Uterus (tissue), 4 donors: ENCODE measurements around the gene SUPT3H. TPM values are rescaled to one million over a fixed set of nuclear protein-coding genes. Genes with fewer than 3 reads are reported as not detected.

Experiments
- DNase-seq, 2 donors: peaks; one replicate each; pipeline ENCODE4 v3.0.0-alpha.2; 2019 to 2020
- H3K27ac ChIP-seq, 2 donors: fragments of 200-600 bp; sonication (generic); 1 replicate in 1 of 2; 2 replicates in 1 of 2; pipeline ENCODE4 v1.5.1; 2016 to 2018
- H3K27me3 ChIP-seq, 2 donors: fragments of 200-600 bp; sonication (generic); one replicate each; pipeline ENCODE4 v1.5.1; 2018 to 2019; ENCODE audit warnings: control low read depth in 1 of 2
- H3K36me3 ChIP-seq, 2 donors: fragments of 200-600 bp; sonication (generic); one replicate each; pipeline ENCODE4 v1.5.1; 2019; ENCODE audit warnings: control low read depth in 1 of 2
- H3K4me1 ChIP-seq, 2 donors: fragments of 200-600 bp; sonication (generic); one replicate each; pipeline ENCODE4 v1.5.1; 2018 to 2019; ENCODE audit warnings: control low read depth in 1 of 2
- H3K4me3 ChIP-seq, 2 donors: fragments of 200-600 bp; sonication (generic); 1 replicate in 1 of 2; 2 replicates in 1 of 2; pipeline ENCODE4 v1.5.1; 2018 to 2019; ENCODE audit warnings: mild to moderate bottlenecking in 1 of 2
- H3K9me3 ChIP-seq, 2 donors: fragments of 200-600 bp; sonication (generic); one replicate each; pipeline ENCODE4 v1.5.1; 2019; ENCODE audit warnings: control low read depth in 1 of 2
- POLR2A ChIP-seq, 2 donors: fragments of 450-650 bp; IDR thresholded peaks; one replicate each; pipeline ENCODE4 v1.6.1; 2016; ENCODE audit warnings: antibody characterized with exemption in 2 of 2, mild to moderate bottlenecking in 1 of 2, moderate library complexity in 1 of 2
- intact Hi-C: fragments of 100-400 bp; cut with DNase I; formaldehyde crosslinking; loops from one replicate; pipeline ENCODE4 v1.15.1; 2023; ENCODE audit warnings: low total_unique reads
- total RNA-seq, 4 donors: library from RNA; depleted of rRNA in 3 of 4; stranded (reverse); fragments of >200 nt in 3 of 4; gene quantifications; one replicate each; pipeline versions ENCODE4 v1.1.0 to v1.2.4, GENCODE V29; 2014 to 2023
- TF ChIP-seq, protein P1 (sequence below), 4 experiments: fragments of 200-600 bp in 2 of 4; fragments of 450-650 bp in 2 of 4; sonication (generic) in 2 of 4; IDR thresholded peaks; one replicate each; pipeline ENCODE4 v1.5.1; 2016 to 2019; ENCODE audit warnings: antibody characterized with exemption in 4 of 4, mild to moderate bottlenecking in 2 of 4, moderate library complexity in 1 of 4
- donor health status: DM: yes; HTN: yes; CAD: no.

SUPT3H gene
- total RNA-seq, 4 donors from 2014 or later: 1.3 to 14.9 (median 7.6) TPM

DNA sequence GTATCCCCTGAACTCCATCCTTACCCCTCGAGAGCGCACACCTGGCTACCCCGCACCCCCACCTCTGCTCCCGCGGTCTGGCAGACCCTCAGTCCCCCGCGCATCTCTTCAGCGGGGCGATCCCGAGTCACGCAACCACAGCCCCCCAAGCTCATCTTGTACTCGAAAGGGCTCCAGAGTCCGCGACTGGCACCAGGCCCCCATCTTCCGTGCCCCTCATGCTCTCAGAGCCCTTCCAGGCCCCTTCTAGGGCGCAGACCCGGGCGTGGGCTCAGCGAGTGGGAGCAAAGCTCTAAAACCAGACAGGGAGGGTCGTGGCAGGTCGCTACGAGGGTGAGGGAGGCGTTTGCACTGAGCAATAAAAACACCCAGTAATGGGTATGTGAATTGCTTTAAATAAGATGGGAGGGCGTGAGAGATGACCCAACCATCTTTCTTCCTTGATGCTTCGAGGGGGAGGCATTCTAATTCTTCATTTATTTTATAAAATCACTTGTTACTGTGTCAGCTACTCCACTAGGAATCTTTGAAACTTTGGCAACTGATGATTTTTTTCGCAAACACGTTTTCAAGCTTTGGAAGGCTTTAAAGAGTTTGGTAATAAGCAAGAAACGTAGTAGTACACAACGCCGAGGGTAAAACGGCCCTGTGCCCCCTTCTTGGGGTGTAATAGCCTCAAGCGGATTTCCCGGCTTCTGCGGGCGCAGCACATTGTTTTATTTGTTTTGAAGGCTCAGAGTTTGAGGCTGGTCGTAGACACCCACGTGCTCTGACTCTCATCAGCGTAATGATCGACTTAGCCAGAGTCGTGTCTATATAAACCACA, 42.6 kb upstream of the SUPT3H start:
- H3K27me3 ChIP-seq: peaks cover 5 to 23% of the 10 kb centered on the region in 2 donors
- H3K9me3 ChIP-seq: no peaks in the 10 kb centered on the region
- no peaks in the 10 kb centered on the region for H3K36me3 ChIP-seq
- intact Hi-C loops: no loop called here
- TF ChIP-seq, protein P1, sequence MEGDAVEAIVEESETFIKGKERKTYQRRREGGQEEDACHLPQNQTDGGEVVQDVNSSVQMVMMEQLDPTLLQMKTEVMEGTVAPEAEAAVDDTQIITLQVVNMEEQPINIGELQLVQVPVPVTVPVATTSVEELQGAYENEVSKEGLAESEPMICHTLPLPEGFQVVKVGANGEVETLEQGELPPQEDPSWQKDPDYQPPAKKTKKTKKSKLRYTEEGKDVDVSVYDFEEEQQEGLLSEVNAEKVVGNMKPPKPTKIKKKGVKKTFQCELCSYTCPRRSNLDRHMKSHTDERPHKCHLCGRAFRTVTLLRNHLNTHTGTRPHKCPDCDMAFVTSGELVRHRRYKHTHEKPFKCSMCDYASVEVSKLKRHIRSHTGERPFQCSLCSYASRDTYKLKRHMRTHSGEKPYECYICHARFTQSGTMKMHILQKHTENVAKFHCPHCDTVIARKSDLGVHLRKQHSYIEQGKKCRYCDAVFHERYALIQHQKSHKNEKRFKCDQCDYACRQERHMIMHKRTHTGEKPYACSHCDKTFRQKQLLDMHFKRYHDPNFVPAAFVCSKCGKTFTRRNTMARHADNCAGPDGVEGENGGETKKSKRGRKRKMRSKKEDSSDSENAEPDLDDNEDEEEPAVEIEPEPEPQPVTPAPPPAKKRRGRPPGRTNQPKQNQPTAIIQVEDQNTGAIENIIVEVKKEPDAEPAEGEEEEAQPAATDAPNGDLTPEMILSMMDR (IDR thresholded peaks at IDR 0.05): no peak
- TF ChIP-seq POLR2A (IDR thresholded peaks at IDR 0.05): no peak
- peaks cover 0 to 15% of the 10 kb centered on the region in 2 donors for H3K4me1 ChIP-seq
- no peak for DNase-seq
- peak overlapping the region in 1 of 2 donors; percentile 19 for H3K4me3 ChIP-seq
- H3K27ac ChIP-seq: peak overlapping the region in 1 of 2 donors; percentile 6

DNA sequence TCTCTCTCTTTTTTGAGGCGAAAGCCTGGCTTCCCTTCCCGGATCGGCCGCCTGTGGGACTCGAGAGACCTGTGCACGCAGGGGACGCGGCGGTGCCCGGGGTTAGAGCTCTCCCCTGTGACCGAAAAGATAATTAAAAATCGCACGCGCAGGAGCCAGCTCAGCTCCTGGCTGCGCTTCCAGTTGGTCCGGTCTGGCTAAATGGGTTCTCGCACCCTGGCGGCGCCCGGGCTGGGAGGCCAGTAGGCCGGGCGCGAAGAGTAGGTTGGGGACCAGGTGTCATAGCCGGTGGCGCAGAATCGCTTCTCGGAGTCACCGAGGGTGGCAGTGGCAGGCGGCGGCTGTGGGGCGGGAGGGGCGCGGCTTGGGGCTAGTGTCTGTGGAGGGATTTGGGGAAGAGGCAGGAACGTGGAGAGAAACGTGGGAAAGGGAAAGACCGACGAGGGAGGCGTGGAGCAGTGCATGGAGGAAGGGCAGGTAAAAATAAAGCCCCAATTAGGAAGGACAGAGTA, 41.9 kb upstream of the SUPT3H start:
- Histone ChIP-seq H3K27me3 (peaks cover 5 to 22% of the 10 kb centered on the region in 2 donors), H3K4me1 (peaks cover 0 to 15% of the 10 kb centered on the region in 2 donors), H3K4me3 (peak overlapping the region in 1 of 2 donors; percentile 19)

DNA sequence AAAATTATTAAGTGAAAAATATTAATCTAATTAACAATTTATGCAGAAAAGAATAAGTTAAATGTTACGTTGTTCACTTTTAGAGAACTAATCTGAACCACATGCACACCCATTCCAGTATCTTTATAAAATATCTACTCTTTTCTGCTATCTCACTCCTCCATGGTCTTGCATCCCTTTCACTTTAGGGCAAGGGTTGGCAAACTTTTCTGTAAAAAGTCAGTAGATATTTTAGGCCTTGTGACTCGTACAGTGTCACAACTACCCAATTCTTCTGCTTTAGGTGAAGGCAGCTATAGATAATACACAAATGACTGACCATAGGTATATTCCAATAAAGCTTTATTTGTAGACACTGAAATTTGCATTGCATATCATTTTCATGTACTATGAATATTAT, 39.7 kb upstream of the SUPT3H start:
- DNase-seq: no peak
- intact Hi-C loops: no loop called here
- TF ChIP-seq POLR2A (IDR thresholded peaks at IDR 0.05): no peak
- TF ChIP-seq, protein P1 (IDR thresholded peaks at IDR 0.05): no peak

More for the DNA sequence above, 41.9 kb upstream of the SUPT3H start:
- H3K36me3 ChIP-seq: no peaks in the 10 kb centered on the region
- no peak overlapping the region for H3K27ac ChIP-seq
- intact Hi-C loops: no loop called here
- no peaks in the 10 kb centered on the region for H3K9me3 ChIP-seq
- no peak for TF ChIP-seq POLR2A (IDR thresholded peaks at IDR 0.05)
- TF ChIP-seq, protein P1 (IDR thresholded peaks at IDR 0.05): peak in 1 of 4 experiments; percentile 10
- peak in 1 of 2 donors; percentile 27 for DNase-seq

DNA sequence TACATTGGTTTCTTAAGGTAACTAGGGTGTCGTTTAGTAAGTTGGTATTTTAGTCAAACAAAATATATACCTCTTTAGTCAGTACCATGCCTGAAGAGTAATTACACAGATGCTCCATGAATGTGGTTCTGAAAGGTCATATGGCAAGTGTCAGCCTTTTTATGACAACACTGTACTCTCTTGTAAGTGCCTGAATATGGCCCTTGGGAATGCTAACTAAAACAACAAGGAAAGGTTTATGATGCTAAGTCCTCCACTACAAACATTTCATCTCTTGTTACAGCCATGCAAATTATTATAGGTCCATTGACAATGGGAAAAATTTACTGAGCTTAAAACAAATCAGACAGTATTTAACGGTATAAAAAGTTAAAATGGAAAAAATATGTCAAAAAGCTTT, 39.0 kb upstream of the SUPT3H start:
- DNase-seq: no peak
- Histone ChIP-seq H3K4me3 (no peak overlapping the region), H3K27me3 (peaks cover 0 to 18% of the 10 kb centered on the region in 2 donors), H3K4me1 (no peaks in the 10 kb centered on the region), H3K27ac (no peak overlapping the region), H3K36me3 (no peaks in the 10 kb centered on the region), H3K9me3 (no peaks in the 10 kb centered on the region)
- intact Hi-C loops: no loop called here
- TF ChIP-seq, protein P1 (IDR thresholded peaks at IDR 0.05): no peak
- no peak for TF ChIP-seq POLR2A (IDR thresholded peaks at IDR 0.05)

More for the DNA sequence above, 39.7 kb upstream of the SUPT3H start:
- no peaks in the 10 kb centered on the region for H3K36me3 ChIP-seq
- no peaks in the 10 kb centered on the region for H3K9me3 ChIP-seq
- H3K27me3 ChIP-seq: peaks cover 0 to 18% of the 10 kb centered on the region in 2 donors
- no peak overlapping the region for H3K4me3 ChIP-seq
- no peaks in the 10 kb centered on the region for H3K4me1 ChIP-seq
- H3K27ac ChIP-seq: no peak overlapping the region
